KMS-11 (cell line): ENCODE data around the gene ZNF710.

ENCODE experiments used
- H2AFZ ChIP-seq: fragments of 200-600 bp; sonication (generic); 2 replicates; pipeline ENCODE4 v1.6.1; 2016; ENCODE audit warnings: antibody characterized with exemption, mixed run types, low read depth
- H3K27ac ChIP-seq: fragments of 200-600 bp; sonication (generic); 2 replicates; pipeline ENCODE4 v1.6.1; 2016; ENCODE audit warnings: mild to moderate bottlenecking, mixed run types
- H3K27me3 ChIP-seq: fragments of 200-600 bp; sonication (generic); 2 replicates; pipeline ENCODE4 v1.6.1; 2017; ENCODE audit warnings: mild to moderate bottlenecking, low read depth, mixed run types, moderate library complexity; ENCODE audit not compliant: insufficient read depth
- H3K36me3 ChIP-seq: fragments of 200-600 bp; sonication (generic); 2 replicates; pipeline ENCODE4 v1.6.1; 2017; ENCODE audit warnings: mild to moderate bottlenecking, mixed run types; ENCODE audit not compliant: insufficient read depth
- H3K4me1 ChIP-seq: fragments of 200-600 bp; sonication (generic); 2 replicates; pipeline ENCODE4 v1.6.1; 2016; ENCODE audit warnings: mild to moderate bottlenecking, low read depth, mixed run types; ENCODE audit not compliant: poor library complexity, severe bottlenecking
- H3K4me2 ChIP-seq: fragments of 200-600 bp; sonication (generic); 2 replicates; pipeline ENCODE4 v1.7.0; 2016; ENCODE audit warnings: mild to moderate bottlenecking, mixed run types
- H3K4me3 ChIP-seq: fragments of 200-600 bp; sonication (generic); IDR thresholded peaks from 2 replicates; pipeline ENCODE4 v1.6.1; 2017; ENCODE audit warnings: low read depth, low read length, mixed read lengths; ENCODE audit not compliant: insufficient read depth
- H3K79me2 ChIP-seq: fragments of 200-600 bp; sonication (generic); 2 replicates; pipeline ENCODE4 v1.6.1; 2016; ENCODE audit warnings: low read depth, mixed run types; ENCODE audit not compliant: insufficient read depth
- H3K9ac ChIP-seq: fragments of 200-600 bp; sonication (generic); 2 replicates; pipeline ENCODE4 v1.6.1; 2016; ENCODE audit warnings: mild to moderate bottlenecking, mixed run types
- H4K20me1 ChIP-seq: fragments of 200-600 bp; sonication (generic); 2 replicates; pipeline ENCODE4 v1.6.1; 2016; ENCODE audit warnings: mild to moderate bottlenecking, mixed run types; ENCODE audit not compliant: insufficient read depth
- TF ChIP-seq, protein P1 (sequence below): fragments of 200-600 bp; sonication (generic); conservative IDR thresholded peaks from 2 replicates; pipeline ENCODE4 v1.6.1; 2017; ENCODE audit warnings: low read depth, mild to moderate bottlenecking, antibody characterized with exemption, low read length, moderate library complexity, mixed read lengths

ZNF710 gene

DNA sequence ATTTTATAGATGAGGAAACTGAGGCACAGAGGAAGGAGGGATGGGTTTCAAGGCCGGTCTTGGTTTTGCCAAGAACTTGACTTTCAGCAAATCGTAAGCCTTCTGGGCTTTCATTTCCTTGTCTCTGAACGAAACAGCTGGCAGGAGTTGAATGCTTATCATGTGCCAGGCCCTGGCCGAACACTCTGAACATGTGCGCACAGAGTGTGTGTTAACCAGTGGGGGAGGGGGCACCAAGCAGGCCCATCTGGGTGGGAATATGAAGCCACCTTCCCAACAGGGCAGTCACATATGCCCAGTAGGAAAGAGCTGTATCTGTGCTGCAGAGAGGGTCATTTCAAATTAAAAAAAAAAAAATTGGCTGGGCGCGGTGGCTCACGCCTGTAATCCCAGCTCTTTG is 29.3 kb downstream of the ZNF710 start:
- no peak overlapping the region for H2AFZ ChIP-seq
- TF ChIP-seq, protein P1, sequence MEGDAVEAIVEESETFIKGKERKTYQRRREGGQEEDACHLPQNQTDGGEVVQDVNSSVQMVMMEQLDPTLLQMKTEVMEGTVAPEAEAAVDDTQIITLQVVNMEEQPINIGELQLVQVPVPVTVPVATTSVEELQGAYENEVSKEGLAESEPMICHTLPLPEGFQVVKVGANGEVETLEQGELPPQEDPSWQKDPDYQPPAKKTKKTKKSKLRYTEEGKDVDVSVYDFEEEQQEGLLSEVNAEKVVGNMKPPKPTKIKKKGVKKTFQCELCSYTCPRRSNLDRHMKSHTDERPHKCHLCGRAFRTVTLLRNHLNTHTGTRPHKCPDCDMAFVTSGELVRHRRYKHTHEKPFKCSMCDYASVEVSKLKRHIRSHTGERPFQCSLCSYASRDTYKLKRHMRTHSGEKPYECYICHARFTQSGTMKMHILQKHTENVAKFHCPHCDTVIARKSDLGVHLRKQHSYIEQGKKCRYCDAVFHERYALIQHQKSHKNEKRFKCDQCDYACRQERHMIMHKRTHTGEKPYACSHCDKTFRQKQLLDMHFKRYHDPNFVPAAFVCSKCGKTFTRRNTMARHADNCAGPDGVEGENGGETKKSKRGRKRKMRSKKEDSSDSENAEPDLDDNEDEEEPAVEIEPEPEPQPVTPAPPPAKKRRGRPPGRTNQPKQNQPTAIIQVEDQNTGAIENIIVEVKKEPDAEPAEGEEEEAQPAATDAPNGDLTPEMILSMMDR = no peak
- peaks cover 65% of the 10 kb centered on the region for H3K79me2 ChIP-seq
- no peak overlapping the region; the same call in 1 of the 2 replicates for H3K9ac ChIP-seq
- peaks cover 74% of the 10 kb centered on the region for H3K4me1 ChIP-seq
- H3K4me3 ChIP-seq = no peak overlapping the region
- no peaks in the 10 kb centered on the region for H3K36me3 ChIP-seq
- peak overlapping the region; percentile 98; the same call in 1 of the 2 replicates for H3K4me2 ChIP-seq
- no peaks in the 10 kb centered on the region for H3K27me3 ChIP-seq
- no peaks in the 10 kb centered on the region for H4K20me1 ChIP-seq
- peak overlapping the region; percentile 96 for H3K27ac ChIP-seq

DNA sequence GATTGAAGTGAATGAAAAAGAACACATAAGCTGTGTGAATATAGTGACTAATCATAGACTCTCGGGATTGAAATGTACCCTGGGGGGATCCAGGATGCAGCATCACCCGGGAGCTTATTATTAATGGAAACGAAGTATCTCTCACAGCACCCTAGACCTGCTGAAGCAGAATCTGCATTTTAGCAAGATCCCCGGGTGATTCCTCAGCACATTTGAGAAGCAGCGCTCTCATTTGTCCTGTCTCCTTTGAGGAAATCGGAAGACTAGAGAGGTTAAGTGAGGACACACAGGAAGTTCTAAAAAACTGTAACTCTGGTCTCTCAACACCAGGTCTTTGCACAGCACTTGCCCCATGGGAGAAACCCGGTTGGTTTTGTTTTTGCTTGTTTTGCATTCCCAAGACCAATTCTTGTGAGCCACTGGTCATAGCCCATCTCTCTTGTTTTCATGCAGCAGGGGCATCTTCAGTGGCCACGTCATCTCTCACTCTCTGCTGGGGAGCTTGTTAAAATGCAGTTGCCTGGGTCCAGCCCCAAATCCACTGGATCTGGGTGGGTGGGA is 30.2 kb downstream of the ZNF710 start:
- H3K9ac ChIP-seq = peak overlapping the region; percentile 75
- H2AFZ ChIP-seq = peak overlapping the region; percentile 67; the same call in 1 of the 2 replicates
- no peaks in the 10 kb centered on the region for H3K27me3 ChIP-seq
- TF ChIP-seq, protein P1 = no peak
- peak overlapping the region; percentile 98 for H3K4me2 ChIP-seq
- no peak overlapping the region for H3K4me3 ChIP-seq
- peak overlapping the region; percentile 96 for H3K27ac ChIP-seq
- H3K36me3 ChIP-seq = no peaks in the 10 kb centered on the region
- no peaks in the 10 kb centered on the region for H4K20me1 ChIP-seq
- peaks cover 63% of the 10 kb centered on the region for H3K79me2 ChIP-seq
- H3K4me1 ChIP-seq = peaks cover 75% of the 10 kb centered on the region

DNA sequence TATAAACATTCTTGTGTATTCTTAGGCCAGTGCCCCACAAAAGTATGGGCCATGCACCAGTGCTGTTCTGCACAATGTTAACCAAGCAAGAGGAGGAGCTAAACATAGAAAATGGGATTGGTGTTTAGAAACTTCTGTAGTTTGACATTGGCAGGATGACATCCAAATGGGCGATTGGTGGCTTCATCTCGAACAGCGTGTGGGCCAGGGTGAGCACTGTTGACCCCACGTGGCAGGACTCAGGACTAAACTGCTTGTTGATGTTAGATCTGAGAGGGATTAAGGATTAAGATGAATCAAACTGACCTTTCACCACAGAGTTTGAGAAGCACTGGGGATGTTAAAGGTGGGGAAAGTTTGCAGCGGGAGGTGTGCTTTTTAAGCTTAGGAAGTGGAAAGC is 31.9 kb downstream of the ZNF710 start:
- TF ChIP-seq, protein P1 = no peak
- H4K20me1 ChIP-seq = no peaks in the 10 kb centered on the region
- no peak overlapping the region for H3K9ac ChIP-seq
- peaks cover 61% of the 10 kb centered on the region for H3K79me2 ChIP-seq
- H3K27me3 ChIP-seq = no peaks in the 10 kb centered on the region
- no peak overlapping the region for H3K4me3 ChIP-seq
- H3K27ac ChIP-seq = peak overlapping the region; percentile 96; the same call in 1 of the 2 replicates
- H3K36me3 ChIP-seq = no peaks in the 10 kb centered on the region
- H3K4me2 ChIP-seq = peak overlapping the region; percentile 98
- H2AFZ ChIP-seq = no peak overlapping the region
- peaks cover 86% of the 10 kb centered on the region for H3K4me1 ChIP-seq

DNA sequence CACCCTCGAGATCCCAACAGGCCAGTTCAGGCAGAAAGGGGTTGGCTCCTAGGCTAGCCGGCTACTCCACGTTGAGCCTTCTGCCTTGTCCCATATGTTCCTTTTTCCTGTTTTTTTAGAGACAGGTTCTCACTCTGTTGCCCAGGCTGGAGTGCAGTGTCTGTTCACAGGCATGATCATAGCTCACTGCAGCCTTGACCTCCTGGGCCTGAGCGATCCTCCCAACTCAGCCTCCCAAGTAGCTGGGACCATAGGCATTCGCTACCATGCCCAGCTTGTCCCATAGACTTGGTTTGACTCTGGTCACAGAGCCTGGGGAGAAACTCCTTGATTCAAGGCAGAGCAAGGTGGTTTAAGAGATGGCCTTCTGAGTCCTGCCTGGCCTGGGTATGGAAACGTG is 32.3 kb downstream of the ZNF710 start:
- no peak overlapping the region for H3K27ac ChIP-seq
- TF ChIP-seq, protein P1 = no peak
- no peak overlapping the region for H2AFZ ChIP-seq
- no peak overlapping the region; the same call in 1 of the 2 replicates for H3K4me2 ChIP-seq
- H3K36me3 ChIP-seq = no peaks in the 10 kb centered on the region
- H3K27me3 ChIP-seq = no peaks in the 10 kb centered on the region
- peaks cover 56% of the 10 kb centered on the region for H3K79me2 ChIP-seq
- H3K9ac ChIP-seq = no peak overlapping the region
- peaks cover 86% of the 10 kb centered on the region for H3K4me1 ChIP-seq
- H4K20me1 ChIP-seq = no peaks in the 10 kb centered on the region
- no peak overlapping the region for H3K4me3 ChIP-seq
